ENCODE data around the gene CREB3L2.

Gene CREB3L2

GRCh38 chr7:138009350-138009653, 7.4 kb upstream of the CREB3L2 start:
- DNase-seq, result no peak

DNA sequence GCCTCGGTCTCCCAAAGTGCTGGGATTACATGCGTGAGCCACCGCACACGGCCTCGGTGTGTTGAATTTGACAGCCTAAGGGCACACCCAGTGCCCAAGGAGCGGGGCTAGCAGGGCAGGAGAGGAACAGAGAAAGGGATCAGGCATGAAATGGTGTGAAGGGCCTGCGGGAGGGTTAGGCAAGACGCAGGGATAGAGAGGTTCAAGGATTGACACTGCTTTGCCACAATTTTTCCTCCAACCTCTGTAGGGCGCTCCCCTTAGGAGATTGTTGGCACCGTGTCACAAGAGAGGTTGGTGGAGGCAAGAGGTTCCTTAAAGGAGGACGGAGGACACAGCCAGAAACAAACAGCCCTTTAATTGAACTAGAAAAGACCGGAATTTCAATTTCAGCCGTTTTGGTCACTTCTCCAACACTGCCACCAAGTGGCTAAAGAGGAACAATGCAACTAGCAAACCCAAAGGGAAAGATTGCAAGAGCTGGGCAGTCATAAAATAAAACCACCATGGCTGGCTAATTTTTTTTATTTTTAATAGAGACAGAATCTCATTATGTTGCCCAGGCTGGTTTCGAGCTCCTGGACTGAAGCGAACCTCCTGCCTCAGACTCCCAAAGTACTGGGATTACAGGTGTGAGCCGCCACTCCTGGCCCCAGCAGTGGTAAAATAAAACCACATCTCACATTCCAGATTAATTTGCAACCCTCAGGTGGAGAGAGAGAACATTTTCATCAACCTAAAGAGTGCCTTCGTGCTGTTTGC, 6.9 kb upstream of the CREB3L2 start:
- peak; percentile 19 for DNase-seq

- DNase-seq, result no peak
Measured at GRCh38 chr7:138008019-138008587, 6.2 kb upstream of the CREB3L2 start.

- DNase-seq, result no peak
Measured at GRCh38 chr7:138006106-138006505, 4.2 kb upstream of the CREB3L2 start.

DNA sequence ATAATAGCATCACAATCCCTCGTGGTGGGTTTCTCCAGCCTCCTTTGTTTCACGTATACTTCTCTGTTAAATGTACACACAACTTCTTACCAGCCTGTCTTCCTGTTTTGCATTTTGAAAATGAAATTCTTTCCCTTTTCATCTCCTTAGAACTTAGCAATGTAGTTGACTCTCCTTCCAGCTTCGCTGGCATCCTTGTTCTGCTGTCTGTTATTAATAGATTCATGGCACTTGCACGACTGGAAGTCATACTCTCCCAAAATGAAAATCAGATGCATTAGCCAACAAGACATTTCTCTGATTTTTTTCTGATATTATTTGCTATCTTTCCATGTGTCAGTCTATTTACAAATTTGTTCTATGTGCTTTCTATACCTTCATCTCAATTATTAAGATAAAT, 3.0 kb upstream of the CREB3L2 start:
- DNase-seq, result no peak

GRCh38 chr7:138004046-138004445, 2.2 kb upstream of the CREB3L2 start:
- DNase-seq, result no peak

GRCh38 chr7:138002828-138003189, 923 bp upstream of the CREB3L2 start:
- no peak for DNase-seq

DNA sequence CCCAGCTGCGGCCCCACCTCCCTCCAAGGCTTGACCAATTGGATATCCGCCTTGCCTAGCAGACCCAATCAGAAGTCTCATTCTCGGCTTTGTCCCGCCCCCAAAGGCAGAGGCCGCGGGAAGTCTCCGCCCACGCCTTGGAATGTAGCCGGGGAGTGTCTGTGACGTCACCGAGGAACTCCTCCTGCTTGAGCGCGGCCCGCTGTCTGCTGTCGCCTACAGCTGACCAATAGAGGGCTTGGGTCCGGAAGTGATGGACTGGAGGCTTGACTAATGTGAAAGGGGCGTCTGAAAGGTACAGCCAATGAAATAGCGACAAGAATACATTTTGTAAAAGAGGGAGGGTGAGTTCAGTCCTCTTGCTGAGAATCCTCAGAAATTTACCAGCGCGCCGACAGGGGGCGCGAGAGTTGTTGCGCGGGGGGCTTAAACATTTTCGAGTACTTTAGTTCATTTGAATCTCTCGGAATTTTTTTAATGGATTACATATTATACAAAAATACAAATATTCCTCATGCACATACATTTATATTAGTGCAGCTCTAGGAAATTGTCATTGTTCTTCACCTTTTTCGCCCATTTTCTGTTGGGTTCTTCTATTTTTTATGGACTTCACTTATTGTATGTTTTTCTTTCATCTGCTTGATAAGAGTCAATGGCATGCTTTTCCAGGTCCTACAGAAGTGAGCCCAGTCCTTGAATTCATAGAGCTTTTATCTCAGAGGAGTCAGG, 376 bp upstream of the CREB3L2 start:
- peak; percentile 98 for DNase-seq

- no peak for DNase-seq
Measured at GRCh38 chr7:138000081-138000701, 1.7 kb downstream of the CREB3L2 start.

GRCh38 chr7:137999496-138000080, 2.3 kb downstream of the CREB3L2 start:
- DNase-seq, result no peak

- no peak for DNase-seq
Measured at GRCh38 chr7:137998250-137998649, 3.6 kb downstream of the CREB3L2 start.

GRCh38 chr7:137996871-137997270, 5.0 kb downstream of the CREB3L2 start:
- DNase-seq, result no peak

GRCh38 chr7:137996386-137996851, 5.5 kb downstream of the CREB3L2 start:
- DNase-seq, result no peak

DNA sequence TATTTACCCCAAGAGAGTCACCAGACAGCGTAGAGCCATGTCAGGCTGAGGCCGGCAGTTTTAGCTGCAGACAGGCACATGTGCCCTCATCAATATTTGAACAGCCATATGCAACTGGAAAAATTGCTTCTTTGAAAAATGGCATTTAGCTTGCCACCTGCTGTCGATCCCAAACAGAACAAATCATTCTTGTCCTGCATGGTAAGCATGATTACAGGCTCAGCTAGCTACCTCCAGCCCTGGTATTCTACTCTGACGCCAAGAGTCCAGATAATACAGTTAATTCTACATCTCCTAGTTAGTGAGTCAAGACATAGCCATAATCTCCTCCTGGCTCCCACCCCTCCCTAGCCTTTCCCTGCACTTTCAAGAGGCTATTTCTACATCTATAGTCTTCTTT, 7.7 kb downstream of the CREB3L2 start:
- no peak for DNase-seq

DNA sequence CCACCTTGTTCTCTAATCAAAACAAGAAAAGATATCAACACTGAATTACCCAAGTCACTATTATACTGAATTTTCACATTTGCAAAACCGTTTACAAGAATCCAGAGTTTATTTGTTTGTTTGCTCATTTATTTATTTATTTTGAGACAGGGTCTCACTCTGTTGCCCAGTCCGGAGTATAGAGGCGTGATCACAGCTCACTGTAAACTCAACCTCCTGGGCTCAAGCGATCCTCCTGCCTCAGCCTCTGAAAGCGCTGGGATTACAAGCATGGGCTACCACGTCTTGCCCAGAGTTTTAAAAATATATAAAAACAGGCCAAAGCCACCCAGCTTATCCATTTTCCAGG, 8.5 kb downstream of the CREB3L2 start:
- no peak for DNase-seq

- DNase-seq, result no peak
Measured at GRCh38 chr7:137992550-137993394, 9.1 kb downstream of the CREB3L2 start.

DNA sequence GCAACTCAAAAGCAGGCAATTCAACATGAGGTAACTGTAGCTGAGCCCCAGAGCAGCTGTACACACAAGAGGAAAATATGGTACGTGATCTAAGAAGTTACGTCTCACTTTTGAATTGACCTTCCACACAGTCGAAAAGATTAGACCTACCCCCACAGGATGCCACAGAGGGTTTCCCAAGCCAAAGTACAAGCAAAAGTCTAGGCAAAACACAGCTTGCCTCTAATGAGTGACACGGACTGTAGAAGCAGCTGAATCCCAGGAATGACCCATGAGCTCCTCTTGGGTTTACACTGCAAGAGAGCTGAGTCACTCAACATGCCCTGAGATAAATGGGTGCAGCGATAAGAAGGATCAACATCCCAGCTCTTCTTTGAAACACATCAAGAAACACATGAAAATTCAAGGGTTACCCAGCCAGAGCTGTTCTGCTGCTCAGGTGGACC, 9.8 kb downstream of the CREB3L2 start:
- DNase-seq, result no peak

DNA sequence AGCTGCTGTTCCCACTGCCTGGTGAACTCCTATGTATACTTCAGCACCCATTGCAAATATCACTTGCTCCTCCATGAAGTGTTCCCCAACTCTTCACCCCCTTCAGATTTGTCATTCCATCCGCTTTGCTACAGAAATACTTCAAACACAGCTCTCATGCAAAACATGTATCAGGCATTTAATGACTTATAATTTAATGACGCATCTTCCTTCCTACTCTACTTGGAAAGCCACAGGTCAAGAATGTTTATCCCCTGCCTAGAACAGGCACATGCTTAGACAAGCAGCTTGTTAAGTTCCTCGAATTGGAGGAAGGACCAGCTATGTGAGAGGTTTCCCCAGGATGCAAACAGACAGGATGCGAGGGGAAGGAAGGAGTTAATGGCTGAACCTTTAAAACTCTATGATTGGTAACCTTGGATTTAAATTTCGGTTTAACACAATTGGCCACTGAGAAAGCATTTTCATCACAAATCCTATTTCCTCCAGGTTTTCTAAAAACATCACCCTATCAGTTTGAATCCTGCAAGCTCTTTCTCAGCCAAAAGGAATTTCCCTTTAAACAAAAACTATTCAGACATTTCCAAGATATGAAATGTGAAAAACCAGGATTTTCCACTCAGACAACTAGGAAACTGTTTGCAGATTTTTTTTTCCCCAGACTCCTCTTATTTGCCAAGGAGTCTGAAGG, 11.5 kb downstream of the CREB3L2 start:
- no peak for DNase-seq

DNA sequence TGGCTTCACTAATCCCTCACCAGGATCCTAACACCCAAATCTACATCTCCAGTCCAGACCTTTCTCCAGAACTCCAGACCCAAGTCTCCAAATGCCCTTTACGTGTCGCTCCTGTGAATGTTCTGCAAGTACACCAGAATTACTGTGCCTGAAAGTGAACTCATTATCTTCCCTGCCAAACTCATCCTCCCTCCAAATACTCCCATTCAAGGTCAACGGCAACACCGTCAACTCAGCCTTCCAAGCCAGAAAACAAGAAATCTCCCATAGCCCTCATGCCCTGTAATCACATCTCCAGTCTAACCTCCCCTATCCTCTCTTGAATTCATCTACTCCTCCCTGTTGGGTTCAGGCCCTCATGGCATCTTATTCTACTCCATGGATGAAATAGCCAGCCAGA, 12.3 kb downstream of the CREB3L2 start:
- DNase-seq, result no peak

GRCh38 chr7:137989094-137989493, 12.8 kb downstream of the CREB3L2 start:
- no peak for DNase-seq

DNA sequence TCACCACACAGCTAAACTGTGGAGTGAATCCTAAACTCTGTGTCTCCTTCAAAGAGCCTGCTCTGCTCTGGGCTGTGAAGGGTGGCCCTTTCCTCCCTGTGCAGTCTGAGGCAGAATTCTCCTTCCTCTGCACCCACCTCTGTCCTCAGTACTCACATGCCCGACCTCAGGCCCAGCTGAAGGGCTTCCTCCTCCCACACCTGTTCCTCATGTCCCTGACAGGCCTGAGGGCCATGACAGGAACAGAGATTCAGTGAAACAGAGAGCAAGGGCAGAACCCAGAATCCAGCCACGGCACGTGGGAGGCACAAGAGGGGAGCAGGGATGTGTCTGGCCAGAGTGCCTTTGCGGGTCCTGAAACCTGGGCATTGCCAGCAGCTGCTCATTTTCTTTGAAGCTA, 13.9 kb downstream of the CREB3L2 start:
- no peak for DNase-seq

- DNase-seq, result no peak
Measured at GRCh38 chr7:137987563-137987962, 14.3 kb downstream of the CREB3L2 start.
